ENCODE results near the gene ARVCF. TPM values are rescaled to one million over a fixed set of nuclear protein-coding genes. Genes with fewer than 3 reads are reported as not detected.

Gene ARVCF
- total and polyA plus RNA-seq, 2 experiments from 2014 or later: 1.1 to 4.0 TPM

DNA sequence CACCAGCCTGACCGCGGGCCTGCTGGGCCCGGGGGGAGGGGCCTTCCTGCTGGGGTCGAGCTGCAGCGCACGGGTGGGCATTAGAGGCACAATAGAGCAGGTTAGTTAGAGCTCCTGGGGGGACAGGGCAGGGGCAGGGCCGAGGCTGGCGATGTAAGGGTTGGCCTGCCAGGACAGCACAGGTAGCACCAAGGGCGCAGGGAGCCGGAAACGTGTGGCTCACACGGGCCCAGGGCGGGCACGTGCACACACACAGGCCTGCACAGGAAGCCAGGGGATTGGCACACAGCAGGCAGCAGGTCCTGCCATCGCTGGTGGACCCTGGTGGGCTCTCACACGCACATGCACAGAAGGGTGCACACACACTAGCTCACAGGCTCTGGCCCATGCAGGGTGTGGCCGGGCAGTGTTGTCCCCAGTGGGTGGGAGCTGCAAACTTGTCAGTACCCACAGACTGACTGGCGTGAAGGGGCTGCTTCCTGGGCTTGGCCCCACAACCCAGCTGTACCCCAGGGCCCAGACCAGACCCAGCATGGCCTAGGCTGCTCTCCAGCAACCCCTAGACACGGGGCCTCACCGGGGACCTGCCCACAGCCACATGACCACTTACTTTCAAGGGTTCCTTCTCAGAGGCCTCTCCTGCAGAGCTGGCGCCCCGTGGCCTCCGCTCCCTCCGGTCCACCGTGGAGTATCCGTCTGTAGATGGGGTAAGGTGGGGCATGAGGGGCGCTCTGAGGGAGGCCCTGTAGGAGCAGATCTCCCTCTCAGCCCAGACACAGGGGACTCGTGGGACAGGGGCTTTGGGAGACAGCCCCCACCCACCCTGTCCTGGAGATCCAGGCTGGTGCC, 45.1 kb downstream of the ARVCF start:
- TF ChIP-seq EZH2phosphoT487 (IDR thresholded peaks at IDR 0.05; ENCODE audit: insufficient read depth, low read depth) (no peak), EZH2 (IDR thresholded peaks at IDR 0.05; ENCODE audit: insufficient read depth, poor library complexity, severe bottlenecking) (no peak)
- in situ Hi-C loops (cut with MboI): no loop called here
- no peak overlapping the region for H3K4me3 ChIP-seq
- no peak overlapping the region for H3K27ac ChIP-seq
- no peaks in the 10 kb centered on the region for H4K20me1 ChIP-seq (ENCODE audit: insufficient read depth)
- no peaks in the 10 kb centered on the region for H3F3A ChIP-seq (ENCODE audit: insufficient read depth)
- no peak overlapping the region for H2AFZ ChIP-seq
- no peaks in the 10 kb centered on the region for H3K79me2 ChIP-seq (ENCODE audit: insufficient read depth)
- WGBS, 2 experiments (ENCODE audit: low coverage in 1 of 2, low lambda C conversion rate in 2 of 2, missing lambda C conversion rate in 2 of 2): 64 to 65% methylated on average over 24 to 28 of the region's 28 CpGs
- no peaks in the 10 kb centered on the region; the same call in 1 of the 2 replicates for H3K36me3 ChIP-seq (ENCODE audit: low read depth)
- no peaks in the 10 kb centered on the region for H3K9me2 ChIP-seq (ENCODE audit: insufficient read depth)
- H3K4me2 ChIP-seq (ENCODE audit: unreplicated experiment): no peak overlapping the region
- no peak for DNase-seq
- no peaks in the 10 kb centered on the region for H3K4me1 ChIP-seq (ENCODE audit: insufficient read depth)
- H3K27me3 ChIP-seq (replicated peaks; ENCODE audit: insufficient read depth): no peaks in the 10 kb centered on the region
- no peak overlapping the region for H3K9ac ChIP-seq
- no peaks in the 10 kb centered on the region for H3K9me3 ChIP-seq (ENCODE audit: low read depth)

DNA sequence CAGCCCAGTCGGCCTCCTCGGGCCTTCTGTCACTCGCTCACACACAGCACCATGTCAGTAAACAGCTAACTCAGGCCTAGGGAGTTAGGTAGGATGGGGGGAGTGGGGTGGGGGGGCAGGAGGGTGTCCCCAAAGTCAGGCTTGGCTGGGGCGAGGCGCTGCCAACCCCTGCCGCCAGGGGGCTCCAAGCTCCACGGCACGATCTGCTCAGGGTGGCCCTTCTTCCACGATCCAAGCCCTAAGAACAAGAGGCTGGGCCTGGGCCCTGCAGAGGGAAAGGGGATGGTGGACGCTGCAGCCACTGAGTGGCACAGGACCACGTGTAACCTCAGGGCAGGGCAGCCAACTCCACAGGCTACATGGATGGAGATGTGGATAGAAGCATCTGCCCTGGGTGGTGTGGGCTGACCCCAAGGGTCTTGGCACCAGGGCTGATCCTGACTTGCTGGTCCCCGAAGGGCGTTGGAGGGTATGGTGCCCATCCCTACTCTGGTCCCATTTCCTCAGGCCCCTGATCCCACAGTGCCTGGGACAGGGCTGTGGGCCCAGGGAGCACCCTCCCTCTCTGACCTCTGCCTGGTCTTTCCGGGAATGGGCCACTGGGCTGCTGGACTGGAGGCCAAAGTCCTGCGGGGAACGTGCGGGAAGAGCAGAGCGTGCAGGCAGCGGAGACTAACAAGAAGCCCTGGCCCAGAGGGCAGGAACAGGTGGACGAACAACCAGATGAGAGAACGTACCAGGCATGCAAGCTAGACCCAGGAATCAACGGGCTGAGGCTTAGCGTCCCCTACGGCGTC, 45.9 kb downstream of the ARVCF start:
- peak; percentile 68 for DNase-seq
- H3K27me3 ChIP-seq (replicated peaks; ENCODE audit: insufficient read depth): no peaks in the 10 kb centered on the region
- no peak overlapping the region for H3K9ac ChIP-seq
- WGBS, 2 experiments (ENCODE audit: low coverage in 1 of 2, low lambda C conversion rate in 2 of 2, missing lambda C conversion rate in 2 of 2): 57 to 74% methylated on average over 19 to 25 of the region's 25 CpGs
- no peak overlapping the region for H3K4me2 ChIP-seq (ENCODE audit: unreplicated experiment)
- H3K9me3 ChIP-seq (ENCODE audit: low read depth): no peaks in the 10 kb centered on the region
- in situ Hi-C loops (cut with MboI): no loop called here
- no peaks in the 10 kb centered on the region for H3K79me2 ChIP-seq (ENCODE audit: insufficient read depth)
- H2AFZ ChIP-seq: no peak overlapping the region
- no peaks in the 10 kb centered on the region for H3K9me2 ChIP-seq (ENCODE audit: insufficient read depth)
- no peaks in the 10 kb centered on the region for H3K4me1 ChIP-seq (ENCODE audit: insufficient read depth)
- H3K4me3 ChIP-seq: no peak overlapping the region
- TF ChIP-seq EZH2phosphoT487 (IDR thresholded peaks at IDR 0.05; ENCODE audit: insufficient read depth, low read depth): no peak
- no peak for TF ChIP-seq EZH2 (IDR thresholded peaks at IDR 0.05; ENCODE audit: insufficient read depth, poor library complexity, severe bottlenecking)
- H4K20me1 ChIP-seq (ENCODE audit: insufficient read depth): no peaks in the 10 kb centered on the region
- H3F3A ChIP-seq (ENCODE audit: insufficient read depth): no peaks in the 10 kb centered on the region
- H3K27ac ChIP-seq: no peak overlapping the region
- H3K36me3 ChIP-seq (ENCODE audit: low read depth): no peaks in the 10 kb centered on the region; the same call in 1 of the 2 replicates

DNA sequence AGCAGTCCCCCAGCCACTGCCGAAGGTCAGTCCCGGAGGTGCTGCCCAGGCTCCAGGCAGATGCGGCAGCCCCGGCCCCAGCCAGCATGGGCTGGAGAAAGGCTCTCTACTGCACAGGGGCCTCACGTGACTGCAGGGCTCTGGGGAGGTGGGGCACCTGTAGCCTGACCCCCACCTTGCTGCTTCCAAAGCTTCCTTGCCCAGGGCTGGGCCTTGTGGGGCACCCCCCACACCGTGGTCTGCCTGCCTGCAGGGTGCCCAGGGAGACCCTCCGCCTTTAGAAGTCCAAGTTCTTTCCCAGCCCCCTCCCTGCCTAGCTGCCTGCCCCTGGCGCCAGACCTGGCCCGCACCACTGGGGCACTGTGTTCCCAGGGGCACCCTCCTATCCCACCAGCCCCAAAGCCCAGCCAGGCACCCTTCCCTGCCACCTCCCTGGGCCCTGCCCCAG, 46.6 kb downstream of the ARVCF start:
- Histone ChIP-seq H3K4me2 (ENCODE audit: unreplicated experiment) (no peak overlapping the region), H3K9me2 (ENCODE audit: insufficient read depth) (no peaks in the 10 kb centered on the region), H3K27ac (no peak overlapping the region), H3F3A (ENCODE audit: insufficient read depth) (no peaks in the 10 kb centered on the region), H2AFZ (no peak overlapping the region), H4K20me1 (ENCODE audit: insufficient read depth) (no peaks in the 10 kb centered on the region), H3K9ac (no peak overlapping the region), H3K36me3 (ENCODE audit: low read depth) (no peaks in the 10 kb centered on the region; the same call in 1 of the 2 replicates), H3K9me3 (ENCODE audit: low read depth) (no peaks in the 10 kb centered on the region), H3K27me3 (replicated peaks; ENCODE audit: insufficient read depth) (no peaks in the 10 kb centered on the region), H3K4me3 (no peak overlapping the region), H3K79me2 (ENCODE audit: insufficient read depth) (no peaks in the 10 kb centered on the region), H3K4me1 (ENCODE audit: insufficient read depth) (no peaks in the 10 kb centered on the region)
- TF ChIP-seq EZH2phosphoT487 (IDR thresholded peaks at IDR 0.05; ENCODE audit: insufficient read depth, low read depth): no peak
- no peak for TF ChIP-seq EZH2 (IDR thresholded peaks at IDR 0.05; ENCODE audit: insufficient read depth, poor library complexity, severe bottlenecking)
- in situ Hi-C loops (cut with MboI): no loop called here
- DNase-seq: no peak
- WGBS, 2 experiments (ENCODE audit: low coverage in 1 of 2, low lambda C conversion rate in 2 of 2, missing lambda C conversion rate in 2 of 2): 68 to 72% methylated on average over 9 of the region's 9 CpGs

DNA sequence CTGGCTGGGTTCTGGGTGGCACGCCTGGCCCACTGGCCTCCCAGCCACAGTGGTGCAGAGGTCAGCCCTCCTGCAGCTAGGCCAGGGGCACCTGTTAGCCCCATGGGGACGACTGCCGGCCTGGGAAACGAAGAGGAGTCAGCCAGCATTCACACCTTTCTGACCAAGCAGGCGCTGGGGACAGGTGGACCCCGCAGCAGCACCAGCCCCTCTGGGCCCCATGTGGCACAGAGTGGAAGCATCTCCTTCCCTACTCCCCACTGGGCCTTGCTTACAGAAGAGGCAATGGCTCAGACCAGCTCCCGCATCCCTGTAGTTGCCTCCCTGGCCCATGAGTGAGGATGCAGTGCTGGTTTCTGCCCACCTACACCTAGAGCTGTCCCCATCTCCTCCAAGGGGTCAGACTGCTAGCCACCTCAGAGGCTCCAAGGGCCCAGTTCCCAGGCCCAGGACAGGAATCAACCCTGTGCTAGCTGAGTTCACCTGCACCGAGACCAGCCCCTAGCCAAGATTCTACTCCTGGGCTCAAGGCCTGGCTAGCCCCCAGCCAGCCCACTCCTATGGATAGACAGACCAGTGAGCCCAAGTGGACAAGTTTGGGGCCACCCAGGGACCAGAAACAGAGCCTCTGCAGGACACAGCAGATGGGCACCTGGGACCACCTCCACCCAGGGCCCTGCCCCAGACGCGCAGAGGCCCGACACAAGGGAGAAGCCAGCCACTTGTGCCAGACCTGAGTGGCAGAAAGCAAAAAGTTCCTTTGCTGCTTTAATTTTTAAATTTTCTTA, 47.3 kb downstream of the ARVCF start:
- H3K4me3 ChIP-seq: no peak overlapping the region
- no peaks in the 10 kb centered on the region for H3F3A ChIP-seq (ENCODE audit: insufficient read depth)
- in situ Hi-C loops (cut with MboI): no loop called here
- no peak overlapping the region for H3K27ac ChIP-seq
- H3K79me2 ChIP-seq (ENCODE audit: insufficient read depth): no peaks in the 10 kb centered on the region
- H4K20me1 ChIP-seq (ENCODE audit: insufficient read depth): no peaks in the 10 kb centered on the region
- no peak for DNase-seq
- H3K9me2 ChIP-seq (ENCODE audit: insufficient read depth): no peaks in the 10 kb centered on the region
- H2AFZ ChIP-seq: no peak overlapping the region
- H3K36me3 ChIP-seq (ENCODE audit: low read depth): no peaks in the 10 kb centered on the region; the same call in 1 of the 2 replicates
- H3K4me1 ChIP-seq (ENCODE audit: insufficient read depth): no peaks in the 10 kb centered on the region
- H3K4me2 ChIP-seq (ENCODE audit: unreplicated experiment): no peak overlapping the region
- TF ChIP-seq EZH2 (IDR thresholded peaks at IDR 0.05; ENCODE audit: insufficient read depth, poor library complexity, severe bottlenecking) (no peak), EZH2phosphoT487 (IDR thresholded peaks at IDR 0.05; ENCODE audit: insufficient read depth, low read depth) (no peak)
- H3K27me3 ChIP-seq (replicated peaks; ENCODE audit: insufficient read depth): no peaks in the 10 kb centered on the region
- no peak overlapping the region for H3K9ac ChIP-seq
- no peaks in the 10 kb centered on the region for H3K9me3 ChIP-seq (ENCODE audit: low read depth)
- 72 to 75% methylated on average over 11 of the region's 11 CpGs for WGBS, 2 experiments (ENCODE audit: low coverage in 1 of 2, low lambda C conversion rate in 2 of 2, missing lambda C conversion rate in 2 of 2)
